Natural killer cell treated with Interleukin-12 subunit alpha and Interleukin-12 subunit beta and Interleukin-15 and Interleukin-18, amount 100 ng/mL, for 72 hours (primary cell): ENCODE measurements around the gene ZNF470. TPM values are rescaled to one million over a fixed set of nuclear protein-coding genes. Genes with fewer than 3 reads are reported as not detected.

Experiments used
- ATAC-seq, 2 donors: fragments of 150-1000 bp; cut with Tn5 transposase in 1 of 2; sonication (Bioruptor Pico), chemical (Tn5 transposase) in 1 of 2; 2 replicates each; pipeline ENCODE4 v1.10.0; 2021
- DNase-seq: peaks from one replicate; pipeline ENCODE4 v3.0.0; 2022; ENCODE audit warnings: low spot score
- H3K27ac Mint-ChIP-seq, 2 donors: 1 replicate in 1 of 2; 2 replicates in 1 of 2; pipeline ENCODE4 v1.8.0; 2022; ENCODE audit warnings: mixed read lengths in 2 of 2, mild to moderate bottlenecking in 1 of 2, moderate library complexity in 1 of 2
- H3K27me3 Mint-ChIP-seq, 2 donors: 1 replicate in 1 of 2; 2 replicates in 1 of 2; pipeline ENCODE4 v1.8.0; 2022; ENCODE audit warnings: mixed read lengths in 2 of 2
- H3K36me3 Mint-ChIP-seq: one replicate; pipeline ENCODE4 v1.8.0; 2022; ENCODE audit warnings: mixed read lengths
- H3K4me1 Mint-ChIP-seq, 2 donors: 1 replicate in 1 of 2; 2 replicates in 1 of 2; pipeline ENCODE4 v1.8.0; 2022; ENCODE audit warnings: low read depth in 2 of 2, mixed read lengths in 2 of 2, mild to moderate bottlenecking in 1 of 2
- H3K4me3 Mint-ChIP-seq: one replicate; pipeline ENCODE4 v1.8.0; 2022; ENCODE audit warnings: mixed read lengths
- H3K9me3 Mint-ChIP-seq: 2 replicates; pipeline ENCODE4 v1.8.0; 2022; ENCODE audit warnings: mixed read lengths
- total RNA-seq, 2 donors: library from RNA; stranded (reverse); gene quantifications; one replicate each; pipeline ENCODE4 v1.2.3, GENCODE V29; 2022

ZNF470 gene
- total RNA-seq, 2 donors from 2014 or later = 2.3 to 6.7 TPM

GRCh38 chr19:56594446-56594782, 27.1 kb downstream of the ZNF470 start:
- Mint-ChIP-seq H3K27ac (peak overlapping the region; percentile 5 to 84), H3K9me3 (peaks cover 33% of the 10 kb centered on the region)
- no peak for ATAC-seq

GRCh38 chr19:56594783-56595547, 27.7 kb downstream of the ZNF470 start, which contains the start of gene ZNF71:
ZNF71 (plus strand) TSS chr19:56595302; CDS start chr19:56601559, 6,257 bp downstream.
- H3K36me3 Mint-ChIP-seq = peaks cover 22% of the 10 kb centered on the region
- ATAC-seq (peak; percentile 95 to 97), DNase-seq (peak; percentile 90)
- H3K4me3 Mint-ChIP-seq = peak within 1 kb of the TSS; percentile 88
- H3K9me3 Mint-ChIP-seq = peaks cover 33% of the 10 kb centered on the region
- H3K27ac Mint-ChIP-seq = peak within 1 kb of the TSS; percentile 5 to 84
- H3K4me1 Mint-ChIP-seq = peaks cover 11 to 18% of the 10 kb centered on the region in 2 donors
- peaks cover 7 to 12% of the 10 kb centered on the region in 2 donors for H3K27me3 Mint-ChIP-seq

More at GRCh38 chr19:56594446-56594782, 27.1 kb downstream of the ZNF470 start:
- Mint-ChIP-seq H3K27me3 (peaks cover 7 to 12% of the 10 kb centered on the region in 2 donors), H3K36me3 (peaks cover 22% of the 10 kb centered on the region), H3K4me1 (peaks cover 11 to 18% of the 10 kb centered on the region in 2 donors), H3K4me3 (peak overlapping the region; percentile 88)
- DNase-seq = no peak

- Mint-ChIP-seq H3K27me3 (peaks cover 5 to 12% of the 10 kb centered on the region in 2 donors), H3K4me3 (peak overlapping the region; percentile 88), H3K9me3 (peaks cover 32% of the 10 kb centered on the region), H3K27ac (peak overlapping the region; percentile 5 to 84), H3K4me1 (peaks cover 11 to 18% of the 10 kb centered on the region in 2 donors), H3K36me3 (peaks cover 22% of the 10 kb centered on the region)
- DNase-seq = no peak
- ATAC-seq = peak; percentile 46 to 62
Observed at GRCh38 chr19:56595548-56595899, 28.3 kb downstream of the ZNF470 start.

GRCh38 chr19:56596676-56597075, 29.4 kb downstream of the ZNF470 start:
- DNase-seq = no peak
- ATAC-seq = no peak
- no peak overlapping the region for H3K27ac Mint-ChIP-seq
- peaks cover 0 to 6% of the 10 kb centered on the region in 2 donors for H3K27me3 Mint-ChIP-seq
- no peak overlapping the region for H3K4me3 Mint-ChIP-seq
- H3K4me1 Mint-ChIP-seq = peaks cover 16 to 23% of the 10 kb centered on the region in 2 donors
- peaks cover 23% of the 10 kb centered on the region for H3K36me3 Mint-ChIP-seq
- peaks cover 26% of the 10 kb centered on the region for H3K9me3 Mint-ChIP-seq

GRCh38 chr19:56597696-56598095, 30.4 kb downstream of the ZNF470 start:
- Mint-ChIP-seq H3K9me3 (peaks cover 20% of the 10 kb centered on the region), H3K36me3 (peaks cover 28% of the 10 kb centered on the region), H3K4me3 (no peak overlapping the region)

GRCh38 chr19:56601375-56601774, 34.1 kb downstream of the ZNF470 start:
- H3K9me3 Mint-ChIP-seq = peaks cover 16% of the 10 kb centered on the region
- H3K4me3 Mint-ChIP-seq = no peak overlapping the region
- H3K4me1 Mint-ChIP-seq = peaks cover 5 to 9% of the 10 kb centered on the region in 2 donors
- peaks cover 49% of the 10 kb centered on the region for H3K36me3 Mint-ChIP-seq
- ATAC-seq (no peak), DNase-seq (no peak)
- peak overlapping the region in 1 of 2 donors; percentile 54 for H3K27ac Mint-ChIP-seq
- H3K27me3 Mint-ChIP-seq = no peaks in the 10 kb centered on the region

More at GRCh38 chr19:56597696-56598095, 30.4 kb downstream of the ZNF470 start:
- no peaks in the 10 kb centered on the region for H3K27me3 Mint-ChIP-seq
- DNase-seq (no peak), ATAC-seq (no peak)
- peaks cover 16 to 23% of the 10 kb centered on the region in 2 donors for H3K4me1 Mint-ChIP-seq
- H3K27ac Mint-ChIP-seq = peak overlapping the region in 1 of 2 donors; percentile 19

- Mint-ChIP-seq H3K4me3 (no peak overlapping the region), H3K4me1 (peaks cover 5% of the 10 kb centered on the region in 2 donors), H3K27me3 (no peaks in the 10 kb centered on the region), H3K9me3 (peaks cover 21% of the 10 kb centered on the region), H3K36me3 (peaks cover 53% of the 10 kb centered on the region), H3K27ac (no peak overlapping the region)
- no peak for ATAC-seq
- no peak for DNase-seq
Observed at GRCh38 chr19:56603829-56604228, 36.6 kb downstream of the ZNF470 start.

GRCh38 chr19:56608274-56608964, 41.2 kb downstream of the ZNF470 start:
- H3K4me1 Mint-ChIP-seq = no peaks in the 10 kb centered on the region
- peaks cover 27% of the 10 kb centered on the region for H3K9me3 Mint-ChIP-seq
- ATAC-seq = no peak
- DNase-seq = no peak
- no peak overlapping the region for H3K4me3 Mint-ChIP-seq
- H3K27ac Mint-ChIP-seq = no peak overlapping the region
- H3K36me3 Mint-ChIP-seq = peaks cover 54% of the 10 kb centered on the region
- no peaks in the 10 kb centered on the region for H3K27me3 Mint-ChIP-seq

- ATAC-seq (no peak), DNase-seq (no peak)
- Mint-ChIP-seq H3K4me3 (no peak overlapping the region), H3K27ac (no peak overlapping the region), H3K9me3 (peaks cover 25% of the 10 kb centered on the region), H3K36me3 (peaks cover 70% of the 10 kb centered on the region), H3K27me3 (no peaks in the 10 kb centered on the region), H3K4me1 (peaks cover 0 to 3% of the 10 kb centered on the region in 2 donors)
Observed at GRCh38 chr19:56611288-56611687, 44.0 kb downstream of the ZNF470 start.

GRCh38 chr19:56612737-56613136, 45.5 kb downstream of the ZNF470 start:
- Mint-ChIP-seq H3K27ac (no peak overlapping the region), H3K4me3 (no peak overlapping the region), H3K27me3 (no peaks in the 10 kb centered on the region), H3K4me1 (peaks cover 0 to 6% of the 10 kb centered on the region in 2 donors), H3K9me3 (peaks cover 27% of the 10 kb centered on the region), H3K36me3 (peaks cover 79% of the 10 kb centered on the region)
- no peak for ATAC-seq
- no peak for DNase-seq

GRCh38 chr19:56613639-56614038, 46.4 kb downstream of the ZNF470 start:
- H3K27ac Mint-ChIP-seq = no peak overlapping the region
- H3K27me3 Mint-ChIP-seq = no peaks in the 10 kb centered on the region
- H3K4me1 Mint-ChIP-seq = peaks cover 0 to 6% of the 10 kb centered on the region in 2 donors
- ATAC-seq = no peak
- peaks cover 82% of the 10 kb centered on the region for H3K36me3 Mint-ChIP-seq
- no peak for DNase-seq
- no peak overlapping the region for H3K4me3 Mint-ChIP-seq
- peaks cover 22% of the 10 kb centered on the region for H3K9me3 Mint-ChIP-seq

- H3K36me3 Mint-ChIP-seq = peaks cover 68% of the 10 kb centered on the region
- no peak overlapping the region for H3K27ac Mint-ChIP-seq
- peaks cover 0 to 12% of the 10 kb centered on the region in 2 donors for H3K4me1 Mint-ChIP-seq
- H3K9me3 Mint-ChIP-seq = peaks cover 10% of the 10 kb centered on the region
- H3K4me3 Mint-ChIP-seq = no peak overlapping the region
- no peak for DNase-seq
- no peaks in the 10 kb centered on the region for H3K27me3 Mint-ChIP-seq
- ATAC-seq = no peak
Observed at GRCh38 chr19:56617531-56617930, 50.3 kb downstream of the ZNF470 start.

- peaks cover 66% of the 10 kb centered on the region for H3K36me3 Mint-ChIP-seq
- peaks cover 2% of the 10 kb centered on the region for H3K9me3 Mint-ChIP-seq
- ATAC-seq (no peak), DNase-seq (no peak)
- no peak overlapping the region for H3K27ac Mint-ChIP-seq
- H3K27me3 Mint-ChIP-seq = no peaks in the 10 kb centered on the region
- H3K4me3 Mint-ChIP-seq = no peak overlapping the region
- peaks cover 0 to 12% of the 10 kb centered on the region in 2 donors for H3K4me1 Mint-ChIP-seq
Observed at GRCh38 chr19:56619121-56619520, 51.9 kb downstream of the ZNF470 start.

GRCh38 chr19:56622374-56622773, 55.1 kb downstream of the ZNF470 start:
- Mint-ChIP-seq H3K9me3 (peaks cover 6% of the 10 kb centered on the region), H3K4me1 (peaks cover 0 to 9% of the 10 kb centered on the region in 2 donors), H3K27me3 (no peaks in the 10 kb centered on the region), H3K27ac (no peak overlapping the region), H3K36me3 (peaks cover 42% of the 10 kb centered on the region), H3K4me3 (no peak overlapping the region)
- ATAC-seq = no peak
- DNase-seq = no peak
